Measurements from ENCODE around the gene L2HGDH. TPM values are rescaled to one million over a fixed set of nuclear protein-coding genes. Genes with fewer than 3 reads are reported as not detected.

L2HGDH gene
- total RNA-seq, 2 donors from 2014 or later: 11.4 to 12.3 TPM

- intact Hi-C loops (cut with DNase I): no loop called here
- H3K27me3 ChIP-seq: no peaks in the 10 kb centered on the region
These were observed 38.9 kb upstream of the L2HGDH start for GRCh38 chr14:50350975-50351374.

DNA sequence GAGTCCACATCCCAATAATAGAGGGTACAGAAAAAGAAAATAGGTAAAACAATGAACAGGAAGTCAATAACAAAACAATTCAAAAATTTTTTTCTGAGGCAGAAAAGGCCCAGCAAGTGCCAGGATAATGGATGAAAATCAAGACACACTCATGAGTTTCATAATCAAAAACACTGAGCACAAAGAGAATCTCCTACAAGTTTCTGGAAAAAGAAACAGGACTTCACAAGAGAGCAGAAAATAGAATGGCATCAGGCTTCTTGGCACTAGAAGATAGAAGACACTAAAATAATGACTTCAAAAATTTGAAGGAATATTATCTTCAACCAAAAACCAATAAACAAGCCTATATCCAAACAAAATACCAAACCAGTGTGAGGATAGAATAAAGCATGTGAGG lies 36.9 kb upstream of the L2HGDH start:
- H3K4me3 ChIP-seq: no peak overlapping the region
- no peaks in the 10 kb centered on the region for H3K36me3 ChIP-seq
- no peaks in the 10 kb centered on the region for H3K4me1 ChIP-seq
- no peak for TF ChIP-seq CTCF (IDR thresholded peaks at IDR 0.05)
- H3K27ac ChIP-seq: no peak overlapping the region
- no peaks in the 10 kb centered on the region for H3K9me3 ChIP-seq
- intact Hi-C loops (cut with DNase I): no loop called here
- DNase-seq: no peak
- H3K27me3 ChIP-seq: no peaks in the 10 kb centered on the region
- H3K9ac ChIP-seq (ENCODE audit: low read depth in 2 of 2, low read length in 2 of 2): no peak overlapping the region

More at GRCh38 chr14:50350975-50351374, 38.9 kb upstream of the L2HGDH start:
- no peak for TF ChIP-seq CTCF (IDR thresholded peaks at IDR 0.05)
- H3K36me3 ChIP-seq: no peaks in the 10 kb centered on the region
- no peak overlapping the region for H3K27ac ChIP-seq
- no peak overlapping the region for H3K9ac ChIP-seq (ENCODE audit: low read depth in 2 of 2, low read length in 2 of 2)
- no peak for DNase-seq
- no peaks in the 10 kb centered on the region for H3K4me1 ChIP-seq
- no peaks in the 10 kb centered on the region for H3K9me3 ChIP-seq
- no peak overlapping the region for H3K4me3 ChIP-seq

DNA sequence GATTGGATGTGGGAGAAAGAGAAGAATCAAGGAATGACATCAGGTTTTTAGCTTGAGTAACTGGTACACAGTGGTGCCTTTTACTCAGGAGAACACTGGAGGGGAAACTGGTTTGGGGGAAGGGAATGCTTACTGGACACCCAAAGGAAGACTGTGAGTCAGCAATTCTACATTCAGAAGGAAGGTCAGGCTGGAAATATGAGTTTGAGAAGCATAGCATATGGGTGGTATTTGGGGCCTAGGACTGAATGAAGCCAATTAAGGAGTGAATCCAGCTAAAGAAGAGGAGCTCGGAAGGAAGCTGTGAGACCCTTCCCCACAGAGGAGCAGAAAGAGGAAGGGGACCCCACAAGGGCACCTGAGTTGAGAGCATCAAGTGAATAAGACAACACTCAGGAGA lies 35.5 kb upstream of the L2HGDH start:
- no peaks in the 10 kb centered on the region for H3K36me3 ChIP-seq
- H3K9me3 ChIP-seq: no peaks in the 10 kb centered on the region
- H3K9ac ChIP-seq (ENCODE audit: low read depth in 2 of 2, low read length in 2 of 2): no peak overlapping the region
- no peak overlapping the region for H3K27ac ChIP-seq
- no peak for TF ChIP-seq CTCF (IDR thresholded peaks at IDR 0.05)
- no peak overlapping the region for H3K4me3 ChIP-seq
- intact Hi-C loops (cut with DNase I): no loop called here
- H3K27me3 ChIP-seq: no peaks in the 10 kb centered on the region
- H3K4me1 ChIP-seq: peaks cover 4% of the 10 kb centered on the region
- DNase-seq: no peak

DNA sequence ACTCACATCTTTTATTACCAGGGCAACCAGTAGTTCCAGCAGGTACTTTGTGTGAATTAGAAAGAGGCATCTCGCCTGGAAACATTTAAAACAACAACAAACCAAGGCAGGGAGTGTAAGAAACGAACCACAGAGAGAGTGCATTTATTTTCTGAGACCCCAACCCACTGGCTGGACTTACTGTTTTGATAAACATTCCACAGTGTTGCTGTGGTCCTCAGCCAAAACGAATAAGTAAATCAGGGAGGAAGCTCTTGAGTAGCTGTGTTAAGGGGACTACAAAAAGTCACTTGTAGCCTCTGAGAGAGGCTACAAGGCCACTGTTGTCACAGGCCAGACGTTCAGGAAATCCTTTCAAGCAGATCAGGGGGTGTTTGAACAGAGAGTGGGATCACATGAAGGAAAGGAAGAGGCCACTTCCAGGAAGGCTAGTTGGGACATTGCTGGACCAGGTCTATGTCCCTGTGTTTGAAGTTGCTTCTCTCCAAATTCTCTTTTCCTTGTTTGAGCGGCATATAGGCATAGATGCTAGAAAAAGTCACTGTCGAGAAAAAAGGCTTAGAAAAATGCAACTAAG lies 33.9 kb upstream of the L2HGDH start:
- no peak overlapping the region for H3K27ac ChIP-seq
- no peak for TF ChIP-seq CTCF (IDR thresholded peaks at IDR 0.05)
- no peak for DNase-seq

GRCh38 chr14:50344876-50345563 lies 33.0 kb upstream of the L2HGDH start:
- no peak for TF ChIP-seq CTCF (IDR thresholded peaks at IDR 0.05)
- Histone ChIP-seq H3K9me3 (no peaks in the 10 kb centered on the region), H3K27ac (no peak overlapping the region), H3K9ac (ENCODE audit: low read depth in 2 of 2, low read length in 2 of 2) (no peak overlapping the region), H3K4me1 (peaks cover 4% of the 10 kb centered on the region), H3K4me3 (no peak overlapping the region), H3K27me3 (no peaks in the 10 kb centered on the region), H3K36me3 (no peaks in the 10 kb centered on the region)
- intact Hi-C loops (cut with DNase I): no loop called here
- DNase-seq: no peak

More for the DNA sequence above, 33.9 kb upstream of the L2HGDH start:
- no peak overlapping the region for H3K9ac ChIP-seq (ENCODE audit: low read depth in 2 of 2, low read length in 2 of 2)
- no peak overlapping the region for H3K4me3 ChIP-seq
- H3K36me3 ChIP-seq: no peaks in the 10 kb centered on the region
- peaks cover 4% of the 10 kb centered on the region for H3K4me1 ChIP-seq
- no peaks in the 10 kb centered on the region for H3K9me3 ChIP-seq
- H3K27me3 ChIP-seq: no peaks in the 10 kb centered on the region
- intact Hi-C loops (cut with DNase I): no loop called here
